ENCODE results near the gene XAF1.
"Not testable (repeated sequence)": the region's sequence is repeated elsewhere in the genome, so short reads cannot be mapped to it uniquely, and the experiment has no call there.

XAF1 gene

GRCh38 chr17:6753546-6753945 lies 2.3 kb upstream of the XAF1 start:
- DNase-seq (ENCODE audit: low spot score), result no peak

GRCh38 chr17:6755281-6755680 lies 565 bp upstream of the XAF1 start:
- peak; percentile 21 for DNase-seq (ENCODE audit: low spot score)

GRCh38 chr17:6756425-6757031 lies 682 bp downstream of the XAF1 start:
- DNase-seq (ENCODE audit: low spot score), result no peak

GRCh38 chr17:6757747-6758146 lies 1.9 kb downstream of the XAF1 start:
- DNase-seq (ENCODE audit: low spot score), result no peak

GRCh38 chr17:6761779-6762178 lies 5.9 kb downstream of the XAF1 start:
- DNase-seq (ENCODE audit: low spot score), result no peak

- no peak for DNase-seq (ENCODE audit: low spot score)
These were observed 12.6 kb downstream of the XAF1 start for GRCh38 chr17:6768447-6768846.

GRCh38 chr17:6772016-6772415 lies 16.2 kb downstream of the XAF1 start:
- no peak for DNase-seq (ENCODE audit: low spot score)

- DNase-seq (ENCODE audit: low spot score), result not testable (repeated sequence)
These were observed 19.1 kb downstream of the XAF1 start for GRCh38 chr17:6774906-6775305.

- DNase-seq (ENCODE audit: low spot score), result no peak
These were observed 20.1 kb downstream of the XAF1 start, which contains the start of gene FBXO39 for GRCh38 chr17:6775871-6776405. Gene FBXO39, plus strand, starts transcription at chr17:6776215. Its CDS starts 3,654 bp downstream, at chr17:6779869.

- DNase-seq (ENCODE audit: low spot score), result no peak
These were observed 23.6 kb downstream of the XAF1 start for GRCh38 chr17:6779411-6779810.

GRCh38 chr17:6780001-6780400 lies 24.2 kb downstream of the XAF1 start:
- DNase-seq (ENCODE audit: low spot score), result no peak

- DNase-seq (ENCODE audit: low spot score), result no peak
These were observed 25.0 kb downstream of the XAF1 start for GRCh38 chr17:6780886-6781285.

- no peak for DNase-seq (ENCODE audit: low spot score)
These were observed 26.4 kb downstream of the XAF1 start for GRCh38 chr17:6782244-6782643.

- DNase-seq (ENCODE audit: low spot score), result no peak
These were observed 30.8 kb downstream of the XAF1 start for GRCh38 chr17:6786618-6787017.

GRCh38 chr17:6787081-6787693 lies 31.3 kb downstream of the XAF1 start:
- DNase-seq (ENCODE audit: low spot score), result no peak

GRCh38 chr17:6789146-6789545 lies 33.3 kb downstream of the XAF1 start:
- DNase-seq (ENCODE audit: low spot score), result no peak

GRCh38 chr17:6793748-6794493 lies 38.1 kb downstream of the XAF1 start:
- DNase-seq (ENCODE audit: low spot score), result no peak

GRCh38 chr17:6796017-6796886 lies 40.4 kb downstream of the XAF1 start:
- DNase-seq (ENCODE audit: low spot score), result no peak

- DNase-seq (ENCODE audit: low spot score), result no peak
These were observed 41.1 kb downstream of the XAF1 start for GRCh38 chr17:6796887-6797490.

- DNase-seq (ENCODE audit: low spot score), result no peak
These were observed 42.0 kb downstream of the XAF1 start for GRCh38 chr17:6797718-6798351.

- DNase-seq (ENCODE audit: low spot score), result no peak
These were observed 43.9 kb downstream of the XAF1 start for GRCh38 chr17:6799738-6800137.
